ENCODE data around the gene FAM184B.

FAM184B gene

DNA sequence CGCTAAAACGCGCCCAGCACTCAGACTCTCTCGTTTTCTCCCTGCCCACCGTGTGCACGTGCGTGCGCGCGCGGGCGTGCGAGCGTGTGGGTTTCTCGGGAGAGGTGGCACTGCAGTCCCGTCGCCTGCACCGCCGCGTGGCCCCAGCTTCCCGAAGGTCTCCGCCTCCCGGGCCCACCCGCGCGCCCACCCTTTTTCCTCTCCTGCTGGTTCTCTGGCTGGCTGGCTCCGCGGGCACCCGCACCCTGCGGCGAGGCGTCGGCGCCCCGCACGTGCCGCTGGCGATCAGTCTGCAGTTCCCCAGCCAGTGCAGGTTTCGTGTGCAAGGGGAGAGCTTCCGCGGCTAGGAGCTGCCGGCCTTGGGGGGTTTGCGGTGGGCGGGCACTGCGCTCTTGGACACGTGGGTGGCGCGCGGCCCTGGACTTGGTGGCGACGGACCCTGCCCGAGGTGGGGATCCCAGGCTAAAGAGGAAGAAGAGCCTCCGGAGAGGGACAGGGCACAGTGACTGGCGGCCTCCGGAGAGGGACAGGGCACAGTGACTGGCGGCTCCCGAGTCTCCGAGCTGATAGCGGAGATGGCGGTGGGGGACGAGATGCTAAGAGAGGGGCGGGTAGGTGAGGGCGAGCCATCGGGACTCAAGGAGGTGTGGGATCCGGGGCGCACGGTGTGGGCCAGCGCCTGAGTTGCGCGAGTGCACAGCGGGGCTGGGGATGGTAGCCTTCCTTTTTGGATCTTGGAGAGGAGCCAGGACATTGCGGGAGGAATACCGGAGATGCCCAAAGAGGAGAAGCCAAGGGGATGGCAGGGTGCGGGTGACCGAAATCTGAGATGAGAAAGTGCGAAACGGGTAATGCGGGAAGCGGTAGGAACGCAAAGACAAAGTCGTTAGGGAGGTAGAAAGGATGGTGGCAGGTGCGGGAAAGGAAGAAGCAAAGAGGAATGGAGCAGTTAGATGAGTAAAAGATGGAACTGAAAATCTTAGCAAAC lies at the start of gene FAM184B:
TSS of gene FAM184B (minus strand) at position 322 of the 988 bp plus-strand sequence. CDS start 322 bp downstream, outside the sequence.
- DNase-seq (ENCODE audit: low read depth) = no peak

DNA sequence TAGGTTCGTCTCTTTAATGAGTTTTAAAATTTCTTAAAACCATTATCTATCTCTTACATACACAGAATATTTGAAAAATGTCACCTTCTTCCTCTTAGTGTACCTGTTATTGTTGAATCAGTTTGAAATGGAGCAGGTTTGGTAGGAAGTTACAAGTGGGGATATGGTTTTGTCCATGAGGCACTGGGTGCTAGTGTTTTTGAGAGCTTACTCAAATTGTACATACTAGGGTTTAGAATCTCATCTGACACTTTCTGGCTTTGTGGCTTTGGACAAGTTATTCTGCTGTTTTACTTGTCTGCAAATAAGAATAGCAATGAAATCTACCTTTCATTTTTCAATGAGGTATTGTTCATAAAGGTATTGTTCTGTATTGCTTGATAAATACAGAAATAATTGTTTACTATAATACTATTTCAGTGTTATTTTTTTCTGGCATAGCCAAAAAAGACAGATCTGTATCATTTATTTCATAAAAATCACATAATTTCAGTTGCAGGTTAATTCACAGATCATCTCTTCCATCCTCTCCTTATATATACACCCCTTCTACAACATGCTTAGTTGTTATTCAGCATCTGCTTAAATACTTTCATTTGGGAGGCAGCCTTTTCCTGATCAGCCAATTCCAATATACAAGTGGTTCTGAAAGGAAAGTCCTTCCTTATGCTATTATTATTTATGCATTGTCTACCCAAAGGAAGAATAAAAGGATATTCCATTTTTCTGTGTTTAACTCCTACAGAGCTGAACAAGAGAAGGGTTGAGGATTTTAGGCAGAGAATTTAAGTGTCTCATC lies 42.6 kb upstream of the FAM184B start:
- no peak for DNase-seq (ENCODE audit: low read depth)

DNA sequence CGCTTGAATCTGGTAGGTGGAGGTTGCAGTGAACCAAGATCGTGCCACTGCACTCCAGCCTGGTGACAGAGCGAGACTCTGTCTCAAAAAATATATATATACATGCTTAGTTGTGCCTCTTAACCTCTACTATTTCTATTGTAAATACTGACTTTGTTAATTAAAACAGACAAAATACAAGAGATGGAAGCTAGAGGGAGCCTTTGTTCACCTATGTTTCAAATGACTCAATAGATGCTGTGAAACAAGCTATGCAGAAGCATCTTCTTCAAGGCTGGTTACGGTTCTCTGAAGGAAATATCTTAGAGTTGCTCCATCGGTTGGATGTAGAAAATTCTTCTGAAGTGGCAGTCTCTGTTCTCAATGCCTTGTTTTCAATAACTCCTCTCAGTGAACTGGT lies 35.6 kb upstream of the FAM184B start:
- DNase-seq (ENCODE audit: low read depth) = no peak

DNA sequence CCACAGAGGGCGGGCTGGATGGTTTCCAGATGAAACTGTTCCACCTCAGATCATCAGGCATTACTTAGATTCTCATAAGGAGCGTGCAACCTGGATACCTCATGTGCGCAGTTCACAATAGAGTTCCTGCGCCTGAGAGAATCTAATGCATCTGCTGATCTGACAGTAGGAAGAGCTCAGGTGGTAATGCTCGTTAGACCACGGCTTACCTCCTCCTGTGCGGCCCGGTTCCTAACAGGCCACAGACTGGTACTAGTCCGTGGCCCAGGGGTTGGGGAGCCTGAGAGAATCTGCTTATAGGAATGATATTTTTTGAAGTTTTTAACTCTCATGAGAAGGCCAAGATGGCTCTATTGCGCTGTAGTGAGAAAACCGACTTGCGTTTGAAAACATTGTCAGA lies 34.7 kb upstream of the FAM184B start:
- DNase-seq (ENCODE audit: low read depth) = no peak

DNA sequence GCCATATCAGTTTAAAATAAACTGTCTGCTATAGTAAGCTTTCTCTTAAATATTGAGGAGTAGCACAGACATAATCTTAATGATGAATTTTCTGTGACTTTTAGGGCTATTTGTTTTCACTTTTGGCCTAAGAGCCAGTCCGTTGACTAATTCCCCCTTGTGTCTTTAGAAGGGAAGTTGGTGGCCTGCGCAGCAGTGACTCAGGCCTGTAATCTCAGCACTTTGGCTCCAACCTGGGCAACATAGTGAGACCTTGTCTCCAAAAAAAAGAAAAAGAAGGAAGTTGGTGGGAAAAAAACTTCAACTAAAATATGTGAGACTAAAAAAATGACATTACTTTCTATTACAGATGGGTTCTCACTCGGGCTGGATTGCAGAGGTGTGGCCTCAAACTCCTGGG lies 32.7 kb upstream of the FAM184B start:
- no peak for DNase-seq (ENCODE audit: low read depth)

DNA sequence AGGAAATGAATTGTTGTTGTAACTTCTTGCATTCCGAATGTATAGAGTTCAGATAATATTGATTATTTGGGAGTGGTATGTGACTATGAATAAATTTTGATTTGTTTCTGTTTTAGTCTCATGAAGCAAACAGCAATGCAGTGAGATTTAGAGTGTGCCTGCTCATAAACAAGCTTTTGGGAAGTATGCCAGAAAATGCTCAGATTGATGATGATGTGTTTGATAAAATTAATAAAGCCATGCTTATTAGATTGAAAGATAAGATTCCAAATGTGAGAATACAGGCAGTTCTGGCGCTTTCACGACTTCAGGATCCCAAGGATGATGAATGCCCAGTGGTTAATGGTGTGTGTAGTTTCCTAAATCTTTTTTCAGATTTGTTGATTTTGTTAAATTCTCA lies 31.4 kb upstream of the FAM184B start:
- DNase-seq (ENCODE audit: low read depth) = no peak

DNA sequence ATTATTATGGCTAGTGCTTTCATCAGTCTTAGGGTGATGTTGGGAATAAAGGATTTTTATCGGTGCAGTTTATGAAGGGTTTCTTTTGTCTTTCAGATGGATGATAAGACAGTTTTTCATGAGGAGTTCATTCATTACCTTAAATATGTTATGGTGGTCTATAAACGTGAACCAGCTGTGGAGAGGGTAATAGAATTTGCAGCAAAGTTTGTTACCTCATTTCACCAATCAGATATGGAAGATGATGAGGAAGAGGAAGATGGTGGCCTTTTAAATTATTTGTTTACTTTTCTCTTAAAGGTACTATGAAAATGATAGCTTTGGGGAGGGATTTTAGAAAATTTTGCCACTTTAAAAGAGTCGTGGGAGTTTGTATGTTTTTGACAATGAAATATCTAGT lies 30.7 kb upstream of the FAM184B start:
- no peak for DNase-seq (ENCODE audit: low read depth)

DNA sequence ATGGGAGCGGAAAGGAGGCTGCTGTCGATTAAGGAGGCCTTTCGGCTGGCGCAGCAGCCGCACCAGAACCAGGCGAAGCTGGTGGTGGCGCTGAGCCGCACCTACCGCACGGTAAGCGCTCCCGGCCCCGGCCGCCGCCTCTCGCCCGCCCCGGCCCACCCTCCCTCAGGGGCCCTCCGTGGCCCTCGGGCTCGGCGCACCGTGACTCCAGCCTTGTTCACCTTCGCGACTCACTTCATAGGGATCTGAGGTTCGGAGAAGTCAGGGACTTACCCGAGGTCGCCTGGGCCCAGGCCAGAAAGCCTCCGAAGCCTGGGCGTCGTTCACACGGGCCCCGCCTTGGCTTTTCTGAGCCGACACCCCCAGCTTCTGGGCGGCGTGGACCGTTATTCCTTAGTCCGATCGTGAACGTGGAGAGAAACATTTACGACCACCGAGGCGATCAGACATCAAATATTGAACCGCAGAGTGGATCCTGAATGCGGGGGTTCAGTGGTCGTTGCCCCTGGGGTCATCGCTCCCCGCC lies 29.7 kb upstream of the FAM184B start:
- DNase-seq (ENCODE audit: low read depth) = peak; percentile 20

DNA sequence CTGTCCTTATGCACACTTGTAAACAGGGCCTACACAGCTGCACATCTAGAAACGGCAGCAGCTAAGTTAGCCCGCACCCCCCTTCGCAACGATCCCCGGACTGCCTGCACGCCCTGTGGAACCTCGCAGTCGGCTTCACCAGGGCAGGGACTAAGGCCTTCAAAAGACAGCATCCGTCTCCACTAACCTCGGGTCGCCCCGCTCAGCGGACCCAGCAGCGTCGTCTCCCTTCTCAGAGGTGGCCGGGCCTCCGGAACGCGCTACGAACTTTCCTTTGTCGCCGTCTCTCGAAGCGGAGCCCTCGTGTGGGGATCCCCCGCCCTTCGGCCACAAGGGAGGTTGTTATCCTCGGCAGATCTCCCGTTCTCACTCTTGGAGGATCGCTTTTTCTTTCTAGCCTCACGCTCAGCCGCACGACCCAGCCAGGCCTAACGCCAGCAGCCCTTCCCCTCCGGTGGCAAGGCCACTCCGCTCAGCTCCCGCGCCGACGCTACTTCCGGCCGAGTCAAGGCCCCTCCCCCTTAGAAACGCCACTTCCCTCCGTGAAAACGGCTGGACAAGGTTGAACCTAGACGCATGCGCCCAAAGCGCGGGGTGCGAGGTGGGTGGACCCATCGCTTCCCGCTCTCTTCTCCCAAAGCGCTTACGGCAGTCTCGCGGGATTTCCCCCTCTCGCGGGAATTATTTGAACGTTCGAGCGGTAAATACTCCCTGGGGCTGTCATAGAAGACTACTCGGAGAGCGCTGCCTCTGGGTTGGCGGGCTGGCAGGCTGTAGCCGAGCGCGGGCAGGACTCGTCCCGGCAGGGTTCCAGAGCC lies 29.0 kb upstream of the FAM184B start, which contains the start of the genes DCAF16 and NCAPG:
TSS of gene DCAF16 (minus strand) at position 498 of the 818 bp plus-strand sequence. CDS start 6,616 bp downstream, outside the sequence.
TSS of gene NCAPG (plus strand) at position 720 of the 818 bp plus-strand sequence. CDS start 99 bp downstream, outside the sequence.
- DNase-seq (ENCODE audit: low read depth) = peak; percentile 99

DNA sequence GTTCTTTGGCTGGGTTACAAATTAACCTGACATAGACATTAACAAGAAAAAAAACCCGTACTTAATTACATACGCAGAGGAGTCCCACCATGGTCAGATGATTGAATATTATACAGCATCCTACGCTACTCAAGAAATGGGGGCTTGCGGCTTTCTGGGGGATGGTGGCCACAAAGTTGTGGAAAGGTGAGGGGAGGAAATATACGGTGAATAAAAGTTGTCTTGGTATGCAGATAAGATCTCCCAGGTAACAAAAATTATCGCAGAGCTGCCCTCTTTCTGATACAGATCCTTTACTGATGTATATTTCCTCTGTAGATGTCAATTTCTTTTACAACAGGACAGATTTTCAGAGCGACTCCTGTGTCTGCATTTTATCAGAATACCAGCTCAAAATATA lies 28.2 kb upstream of the FAM184B start:
- DNase-seq (ENCODE audit: low read depth) = no peak

DNA sequence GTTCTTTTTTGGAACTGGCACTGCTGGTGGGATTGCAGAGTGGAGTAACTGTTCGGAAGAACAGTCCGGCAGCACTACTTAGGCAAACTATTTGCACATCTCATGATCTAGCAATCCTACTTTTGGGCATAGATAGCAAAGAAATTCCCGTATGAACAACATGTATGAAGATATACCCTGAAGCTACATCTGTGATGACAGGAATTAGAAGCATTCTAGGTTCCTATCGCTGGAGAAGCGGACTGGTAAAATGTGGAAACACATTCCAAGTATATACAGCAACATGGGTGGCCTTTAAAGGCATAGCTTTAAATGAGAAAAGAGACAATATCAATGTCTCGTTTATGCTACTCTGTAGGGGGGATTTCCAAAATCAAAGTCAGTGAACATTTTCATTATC lies 26.0 kb upstream of the FAM184B start:
- DNase-seq (ENCODE audit: low read depth) = no peak

DNA sequence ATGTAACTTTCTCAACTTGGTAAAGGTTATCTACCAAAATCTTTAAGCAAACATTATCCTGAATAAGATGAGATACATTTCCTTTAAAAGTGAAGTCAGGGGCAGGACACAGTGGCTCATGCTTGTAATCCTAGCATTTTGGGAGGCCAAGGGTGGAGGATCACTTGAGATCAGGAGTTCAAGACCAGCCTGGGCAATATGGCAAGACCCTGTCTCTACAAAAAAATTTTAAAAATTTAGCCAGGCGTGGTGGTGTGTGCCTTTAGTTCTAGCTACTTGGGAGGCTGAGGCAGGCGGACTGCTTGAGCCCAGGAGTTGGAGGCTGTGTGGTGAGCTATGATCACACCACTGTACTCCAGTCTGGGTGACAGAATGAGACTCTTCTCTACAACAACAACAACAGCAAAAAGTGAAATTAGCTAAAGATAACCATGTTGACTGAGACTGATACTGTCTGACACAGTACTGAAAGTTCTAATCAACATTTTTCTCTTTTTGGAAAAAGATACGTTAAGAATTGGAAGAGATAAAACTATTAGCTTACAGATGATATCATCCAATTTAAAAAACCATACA lies 24.2 kb upstream of the FAM184B start:
- DNase-seq (ENCODE audit: low read depth) = no peak

DNA sequence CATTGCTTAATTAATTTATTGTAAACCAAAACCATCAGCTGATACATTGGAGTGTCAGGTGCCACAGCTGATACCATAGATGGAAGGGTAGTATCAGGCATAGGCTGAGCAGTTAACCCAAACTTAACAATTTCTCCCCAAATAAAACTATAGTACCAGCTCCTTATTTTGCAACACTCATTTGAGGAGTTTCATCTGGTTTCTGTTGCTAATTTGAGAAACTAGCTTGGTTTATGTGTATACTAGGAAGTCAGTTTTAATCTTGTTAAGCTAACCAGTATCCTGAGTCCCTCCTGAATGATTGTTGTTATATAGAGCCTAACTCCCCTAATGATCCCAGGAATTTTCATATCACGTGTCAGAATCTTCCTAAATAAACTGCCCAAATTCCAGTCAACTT lies 16.4 kb upstream of the FAM184B start:
- DNase-seq (ENCODE audit: low read depth) = no peak

DNA sequence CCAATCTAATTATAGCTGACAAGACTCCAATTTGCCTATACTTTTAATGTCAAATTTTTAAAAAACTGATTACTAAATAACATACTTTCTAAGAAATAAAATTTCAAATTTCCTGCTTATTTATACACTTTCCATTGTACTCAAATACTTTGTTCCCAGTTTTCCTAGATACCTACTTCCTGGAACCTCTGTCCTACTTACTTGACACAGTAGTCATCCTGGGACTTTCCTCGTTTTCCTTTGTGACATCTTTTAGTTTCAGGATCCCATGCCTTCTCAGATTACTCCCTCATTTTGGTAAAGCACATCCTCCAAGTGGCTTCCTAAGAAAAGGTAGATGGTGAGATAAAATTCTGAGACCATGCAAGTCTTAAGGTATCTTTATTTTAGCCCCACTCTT lies 13.3 kb upstream of the FAM184B start:
- no peak for DNase-seq (ENCODE audit: low read depth)

DNA sequence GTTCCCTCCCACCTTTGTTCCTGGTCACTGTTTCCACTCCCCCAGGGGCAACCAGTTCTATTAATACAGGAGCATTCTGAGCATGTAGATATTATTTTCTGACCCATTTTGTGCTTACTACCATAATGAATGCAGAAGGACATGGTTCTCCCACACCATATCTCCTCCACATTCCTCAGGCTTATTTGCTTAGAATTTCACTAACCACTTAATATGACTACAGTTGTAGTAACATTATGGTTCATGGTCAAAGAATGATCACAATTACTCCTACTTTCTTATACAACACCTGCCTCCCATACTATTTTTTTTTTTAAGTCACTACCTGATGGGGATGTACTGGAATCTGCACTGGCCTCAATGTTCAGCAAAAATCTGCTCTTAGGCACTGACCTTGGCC lies 7.5 kb upstream of the FAM184B start:
- DNase-seq (ENCODE audit: low read depth) = no peak

DNA sequence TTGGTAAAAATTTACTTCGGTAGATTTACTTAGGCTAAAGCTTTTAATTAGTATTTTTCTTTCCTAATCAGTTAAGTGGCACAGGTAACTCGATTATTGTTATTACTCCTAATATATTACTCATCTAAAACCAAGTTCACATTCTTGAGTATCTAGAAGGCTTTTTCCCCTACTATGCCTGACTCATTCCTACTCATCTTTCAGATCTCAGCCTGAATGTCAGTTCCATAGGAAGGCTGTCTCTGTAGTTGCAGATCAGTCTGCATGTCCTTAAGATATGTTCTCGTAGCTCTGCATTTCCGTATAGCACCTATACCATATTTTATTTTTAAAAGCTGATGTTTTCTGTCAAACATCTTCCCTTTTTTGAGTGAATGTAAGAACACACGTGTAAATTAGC lies 5.9 kb upstream of the FAM184B start:
- DNase-seq (ENCODE audit: low read depth) = no peak

DNA sequence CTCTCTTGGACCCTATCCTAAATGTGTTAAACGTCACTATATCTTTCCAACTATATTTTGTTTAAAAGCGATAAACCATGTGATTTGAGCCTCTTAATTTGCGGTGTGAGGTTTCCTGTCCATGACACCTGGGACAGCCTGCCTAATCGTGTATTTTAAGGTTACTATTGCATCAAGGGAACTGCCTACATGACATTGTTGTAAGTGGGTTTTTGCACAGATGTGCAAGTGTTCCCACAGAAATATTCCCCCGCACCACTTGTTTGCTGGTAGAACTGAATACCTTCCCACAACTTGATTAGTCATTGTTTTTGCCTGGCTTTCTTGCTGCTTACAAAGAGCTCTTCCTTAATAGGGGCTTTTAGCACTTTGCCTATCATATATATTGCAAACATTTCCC lies 5.1 kb upstream of the FAM184B start:
- DNase-seq (ENCODE audit: low read depth) = no peak

DNA sequence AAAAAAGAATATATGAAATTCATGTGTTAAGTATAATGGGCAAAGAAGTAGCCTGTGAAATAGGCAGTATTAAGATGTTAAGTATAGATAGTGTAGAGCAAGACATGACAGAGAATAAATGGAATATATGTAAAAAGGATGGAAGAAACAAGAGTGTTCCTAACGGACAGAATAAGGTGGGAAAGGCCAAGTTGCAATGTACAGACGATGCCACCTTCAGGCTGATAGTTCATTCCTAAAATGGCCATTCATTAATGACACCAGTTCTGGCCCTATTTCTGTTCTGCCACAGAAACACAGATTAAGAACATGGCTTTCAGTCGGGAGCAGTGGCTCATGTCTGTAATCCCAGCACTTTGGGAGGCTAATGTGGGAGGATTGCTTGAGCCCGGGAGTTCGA lies 4.4 kb upstream of the FAM184B start:
- no peak for DNase-seq (ENCODE audit: low read depth)

DNA sequence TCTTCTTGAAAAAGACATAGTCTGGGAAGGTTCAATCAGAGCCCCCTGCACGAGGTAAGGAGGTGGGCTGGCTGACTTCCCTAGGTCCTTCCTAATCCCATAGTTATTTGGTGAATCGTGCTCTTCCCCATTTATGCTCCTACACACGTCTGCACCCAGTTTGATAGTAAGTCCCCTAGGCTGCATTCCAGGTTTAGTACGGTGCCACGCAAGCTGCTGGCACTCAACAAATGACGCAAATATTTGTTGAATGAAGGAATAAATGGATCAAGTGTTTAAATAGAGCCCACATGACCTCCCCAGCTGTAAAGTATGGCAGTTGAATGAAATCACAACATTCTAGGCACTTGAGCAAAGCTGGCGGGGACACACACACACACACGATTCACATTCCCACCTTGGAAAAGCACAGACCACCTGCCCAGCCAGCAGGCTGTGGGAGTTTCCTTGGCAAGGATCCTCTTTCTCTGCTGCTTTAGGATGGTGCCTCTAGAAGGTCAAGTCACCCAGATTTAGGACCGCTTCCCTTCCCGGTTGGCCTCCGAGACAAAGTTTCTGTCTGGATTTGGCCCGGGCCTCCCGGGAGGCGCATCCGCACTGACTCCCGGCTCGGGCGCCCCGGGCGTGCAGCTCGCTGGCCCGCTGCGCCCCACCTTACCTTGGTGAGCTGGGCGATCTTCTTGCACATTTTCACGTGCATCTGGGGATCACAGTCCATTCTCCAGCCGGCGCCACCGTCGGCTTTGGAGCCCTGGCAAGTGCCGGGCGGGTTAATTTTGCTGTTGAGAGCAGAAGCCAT lies 721 bp downstream of the FAM184B start:
- DNase-seq (ENCODE audit: low read depth) = no peak

DNA sequence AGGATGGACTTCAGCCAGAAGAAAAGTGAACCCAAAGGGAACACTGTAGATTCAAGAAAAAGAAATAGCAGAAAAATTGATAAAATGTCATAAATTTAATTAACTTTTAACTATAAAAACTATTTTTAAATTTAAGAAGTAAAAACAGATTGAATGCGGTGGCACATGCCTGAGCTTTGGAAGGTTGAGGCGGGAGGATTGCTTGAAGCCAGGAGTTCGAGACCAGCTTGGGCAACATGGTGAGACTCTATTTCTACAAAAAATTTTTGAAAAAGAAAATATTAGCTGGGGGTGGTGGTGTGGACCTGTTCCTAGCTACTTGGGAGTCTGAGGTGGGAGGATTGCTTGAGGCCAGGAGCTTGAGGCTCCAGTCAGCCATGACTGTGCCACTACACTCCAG lies 3.0 kb downstream of the FAM184B start:
- DNase-seq (ENCODE audit: low read depth) = no peak
